ENCODE data around the gene WDR93. TPM values are rescaled to one million over a fixed set of nuclear protein-coding genes. Genes with fewer than 3 reads are reported as not detected.

The WDR93 gene
- total RNA-seq, 1 experiment from 2014 or later, result not detected

GRCh38 chr15:89775815-89776214 is 85.2 kb downstream of the WDR93 start:
- Histone ChIP-seq H3K23ac (ENCODE audit: insufficient read length, low read depth, low read length) (no peak overlapping the region), H2BK5ac (ENCODE audit: insufficient read length, low read length) (no peak overlapping the region), H3K56ac (ENCODE audit: insufficient read length, low read depth, low read length) (no peak overlapping the region), H2AK5ac (ENCODE audit: insufficient read length, low read length) (no peak overlapping the region), H3K27me3 (ENCODE audit: insufficient read depth, low read length) (peaks cover 7% of the 10 kb centered on the region; the same call in 1 of the 2 replicates), H4K91ac (ENCODE audit: insufficient read length, low read depth, low read length) (no peak overlapping the region), H3K79me2 (ENCODE audit: insufficient read depth, low read length) (no peaks in the 10 kb centered on the region), H4K20me1 (ENCODE audit: control insufficient read depth, insufficient read depth, insufficient read length) (no peaks in the 10 kb centered on the region), H4K5ac (ENCODE audit: insufficient read length, low read depth, low read length) (no peak overlapping the region), H3K23me2 (ENCODE audit: insufficient read length, low read depth, low read length, poor library complexity, severe bottlenecking) (peaks cover 4% of the 10 kb centered on the region), H2BK120ac (ENCODE audit: low read depth, low read length, poor library complexity, severe bottlenecking) (no peak overlapping the region), H3K18ac (ENCODE audit: insufficient read length, low read depth, low read length) (no peak overlapping the region), H3K4ac (ENCODE audit: low read depth, low read length) (no peak overlapping the region), H3K4me2 (ENCODE audit: insufficient read depth, insufficient read length, low read length) (no peak overlapping the region), H3K9ac (ENCODE audit: extremely low read depth, insufficient read length, low read length) (no peak overlapping the region), H2BK12ac (ENCODE audit: insufficient read length, low read depth, low read length) (no peak overlapping the region), H4K8ac (replicated peaks; ENCODE audit: insufficient read length, low read depth, low read length) (no peak overlapping the region), H3T11ph (ENCODE audit: low read length) (no peak overlapping the region), H2BK15ac (ENCODE audit: low read depth, low read length) (no peak overlapping the region), H3K4me1 (ENCODE audit: insufficient read depth, low read length) (no peaks in the 10 kb centered on the region), H3K9me3 (ENCODE audit: control insufficient read depth, low read depth, low read length) (no peaks in the 10 kb centered on the region), H3K79me1 (ENCODE audit: insufficient read depth, low read depth, low read length, poor library complexity, severe bottlenecking) (no peaks in the 10 kb centered on the region), H2AFZ (ENCODE audit: low read length) (no peak overlapping the region), H3K27ac (ENCODE audit: insufficient read length, low read depth, low read length) (no peak overlapping the region), H2BK20ac (ENCODE audit: low read depth, low read length, poor library complexity, severe bottlenecking) (no peak overlapping the region), H3K14ac (ENCODE audit: insufficient read depth, low read length) (no peak overlapping the region)
- Mint-ChIP-seq H3K9me3 (no peaks in the 10 kb centered on the region), H3K4me3 (no peak overlapping the region), H3K4me1 (peaks cover 0 to 3% of the 10 kb centered on the region in 2 experiments; a peak in 1 of 4 replicates), H3K27ac (no peak overlapping the region), H3K27me3 (ENCODE audit: low read depth) (peaks cover 57% of the 10 kb centered on the region), H3K36me3 (ENCODE audit: insufficient read depth in 1 of 3, low read depth in 3 of 3) (no peaks in the 10 kb centered on the region)
- DNase-seq, result no peak
- TF ChIP-seq CTCF (conservative IDR thresholded peaks at IDR 0.05), result no peak
- no CpG with 5 or more reads among the region's 14 CpGs for whole genome bisulfite sequencing (ENCODE audit: extremely low coverage, insufficient read length, low lambda C conversion rate)
